Activated B cell treated with CpG ODN at 0.5 μM for 24 hours (primary cell): ENCODE measurements around the gene INCENP. TPM values are rescaled to one million over a fixed set of nuclear protein-coding genes. Genes with fewer than 3 reads are reported as not detected.

ENCODE experiments used
- ATAC-seq: fragments of 200-7000 bp; cut with Tn5 transposase; one replicate; pipeline ENCODE4 v1.10.0; 2021; ENCODE audit warnings: low read depth, mild to moderate bottlenecking, moderate library complexity
- CTCF ChIA-PET: fragments of 350-600 bp; sonication (Branson Sonifier 250); formaldehyde crosslinking; loops from one replicate; lab custom pipeline; 2021; ENCODE audit warnings: antibody characterized with exemption; lab: Charles Lee
- POLR2A ChIA-PET: fragments of 350-600 bp; sonication (Branson Sonifier 250); formaldehyde crosslinking; loops from one replicate; lab custom pipeline; 2021; ENCODE audit warnings: antibody characterized with exemption; lab: Charles Lee
- DNase-seq: peaks from one replicate; pipeline ENCODE4 v3.0.0; 2022
- H3K27ac Mint-ChIP-seq: one replicate; pipeline ENCODE4 v1.8.0; 2020; ENCODE audit warnings: mixed read lengths
- H3K27me3 Mint-ChIP-seq: one replicate; pipeline ENCODE4 v1.8.0; 2021; ENCODE audit warnings: mixed read lengths
- H3K36me3 Mint-ChIP-seq: one replicate; pipeline ENCODE4 v1.8.0; 2021; ENCODE audit warnings: low read depth, mixed read lengths
- H3K4me1 Mint-ChIP-seq: one replicate; pipeline ENCODE4 v1.8.0; 2021; ENCODE audit warnings: mixed read lengths
- H3K4me3 Mint-ChIP-seq: one replicate; pipeline ENCODE4 v1.8.0; 2020; ENCODE audit warnings: mild to moderate bottlenecking, mixed read lengths
- H3K9me3 Mint-ChIP-seq: one replicate; pipeline ENCODE4 v1.8.0; 2020; ENCODE audit warnings: mixed read lengths
- intact Hi-C: fragments of 100-400 bp; cut with micrococcal nuclease; formaldehyde crosslinking; loops from one replicate; pipeline ENCODE4 v1.15.1; 2024
- total RNA-seq: library from RNA; stranded (reverse); gene quantifications from 2 replicates; pipeline ENCODE4 v1.2.3, GENCODE V29; 2022
- TF ChIP-seq, protein P1 (sequence below): fragments of 200-600 bp; IDR thresholded peaks from one replicate; pipeline ENCODE4 v1.8.0; 2022; ENCODE audit warnings: antibody characterized with exemption, mild to moderate bottlenecking

Gene INCENP
- total RNA-seq, 1 donor from 2014 or later: 34.8 TPM

DNA sequence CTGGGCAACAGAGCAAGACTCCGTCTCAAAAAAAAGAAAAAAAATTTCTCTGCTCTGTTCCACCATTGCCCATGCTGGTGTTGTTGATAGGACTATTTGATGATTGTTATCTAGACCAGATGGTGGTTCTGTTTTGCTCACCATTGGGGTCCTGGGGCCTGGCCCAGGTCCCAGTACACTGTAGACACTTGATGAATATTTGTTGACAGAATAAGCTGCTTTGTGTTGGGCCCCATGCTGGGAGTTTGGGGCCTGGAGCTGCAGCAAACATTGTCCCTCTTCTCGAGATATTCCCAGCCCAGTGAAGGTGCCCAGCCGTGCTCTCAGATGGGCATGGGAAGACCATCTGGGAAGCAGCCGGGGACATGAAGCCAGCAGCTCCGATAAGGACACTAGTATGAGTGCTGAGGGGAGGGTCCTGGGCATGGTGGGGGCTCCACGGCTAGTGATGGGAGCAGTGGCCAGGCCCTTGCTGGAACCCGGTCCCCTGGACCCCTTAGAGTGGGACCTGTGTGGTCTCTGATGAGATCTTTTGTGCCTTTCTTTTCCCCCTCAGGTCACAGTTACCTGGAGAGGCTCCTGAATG, 13.6 kb downstream of the INCENP start:
- no peak for ATAC-seq
- peaks cover 2% of the 10 kb centered on the region for H3K4me1 Mint-ChIP-seq
- H3K27me3 Mint-ChIP-seq: no peaks in the 10 kb centered on the region
- intact Hi-C loops: no loop called here
- DNase-seq: no peak
- ChIA-PET CTCF (no interaction called here), POLR2A (no interaction called here)
- H3K36me3 Mint-ChIP-seq: peaks cover 61% of the 10 kb centered on the region
- no peaks in the 10 kb centered on the region for H3K9me3 Mint-ChIP-seq
- H3K4me3 Mint-ChIP-seq: no peak overlapping the region
- TF ChIP-seq, protein P1, sequence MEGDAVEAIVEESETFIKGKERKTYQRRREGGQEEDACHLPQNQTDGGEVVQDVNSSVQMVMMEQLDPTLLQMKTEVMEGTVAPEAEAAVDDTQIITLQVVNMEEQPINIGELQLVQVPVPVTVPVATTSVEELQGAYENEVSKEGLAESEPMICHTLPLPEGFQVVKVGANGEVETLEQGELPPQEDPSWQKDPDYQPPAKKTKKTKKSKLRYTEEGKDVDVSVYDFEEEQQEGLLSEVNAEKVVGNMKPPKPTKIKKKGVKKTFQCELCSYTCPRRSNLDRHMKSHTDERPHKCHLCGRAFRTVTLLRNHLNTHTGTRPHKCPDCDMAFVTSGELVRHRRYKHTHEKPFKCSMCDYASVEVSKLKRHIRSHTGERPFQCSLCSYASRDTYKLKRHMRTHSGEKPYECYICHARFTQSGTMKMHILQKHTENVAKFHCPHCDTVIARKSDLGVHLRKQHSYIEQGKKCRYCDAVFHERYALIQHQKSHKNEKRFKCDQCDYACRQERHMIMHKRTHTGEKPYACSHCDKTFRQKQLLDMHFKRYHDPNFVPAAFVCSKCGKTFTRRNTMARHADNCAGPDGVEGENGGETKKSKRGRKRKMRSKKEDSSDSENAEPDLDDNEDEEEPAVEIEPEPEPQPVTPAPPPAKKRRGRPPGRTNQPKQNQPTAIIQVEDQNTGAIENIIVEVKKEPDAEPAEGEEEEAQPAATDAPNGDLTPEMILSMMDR: no peak
- no peak overlapping the region for H3K27ac Mint-ChIP-seq

DNA sequence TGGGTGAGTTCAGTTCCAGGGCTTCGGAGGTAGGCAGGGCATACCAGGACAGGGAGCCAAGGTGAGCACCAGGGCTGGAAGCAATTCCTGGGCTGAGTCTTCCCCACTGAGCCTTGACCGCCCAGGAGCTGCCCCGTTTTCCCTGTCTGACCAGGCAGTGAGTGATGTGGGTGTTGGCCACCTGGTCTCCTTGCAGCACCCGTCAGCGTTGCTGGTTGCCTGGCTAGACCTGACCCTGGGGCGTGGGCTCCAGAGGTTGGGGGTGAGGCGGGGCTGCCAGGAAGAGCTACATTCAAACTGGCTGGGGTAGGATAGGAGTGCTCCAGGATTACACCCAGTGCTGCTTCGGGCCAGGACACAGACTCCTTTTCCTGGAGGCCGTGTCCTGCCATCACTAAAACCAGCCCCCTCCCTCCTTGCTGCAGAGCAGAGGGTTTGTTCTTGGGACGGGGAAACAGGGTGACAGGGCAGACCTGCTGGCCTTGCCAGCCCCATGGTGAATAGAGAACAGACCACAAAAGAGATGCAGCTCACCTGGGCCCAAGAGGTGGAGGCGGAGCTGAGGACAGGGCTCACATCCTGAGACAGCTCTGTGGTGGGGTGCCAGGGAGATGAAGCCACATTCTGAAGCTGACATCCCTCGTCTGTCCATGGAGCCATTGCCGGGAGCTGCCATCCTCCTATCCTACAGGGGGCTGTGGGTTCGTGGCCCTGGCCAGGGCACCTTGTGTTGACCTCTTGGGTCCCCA, 14.2 kb downstream of the INCENP start:
- CTCF ChIA-PET: no interaction called here
- intact Hi-C loops: no loop called here
- ATAC-seq (no peak), DNase-seq (no peak)
- Mint-ChIP-seq H3K36me3 (peaks cover 61% of the 10 kb centered on the region), H3K4me3 (no peak overlapping the region), H3K4me1 (peaks cover 2% of the 10 kb centered on the region), H3K9me3 (no peaks in the 10 kb centered on the region), H3K27ac (no peak overlapping the region), H3K27me3 (no peaks in the 10 kb centered on the region)
- POLR2A ChIA-PET: no interaction called here
- TF ChIP-seq, protein P1: no peak

DNA sequence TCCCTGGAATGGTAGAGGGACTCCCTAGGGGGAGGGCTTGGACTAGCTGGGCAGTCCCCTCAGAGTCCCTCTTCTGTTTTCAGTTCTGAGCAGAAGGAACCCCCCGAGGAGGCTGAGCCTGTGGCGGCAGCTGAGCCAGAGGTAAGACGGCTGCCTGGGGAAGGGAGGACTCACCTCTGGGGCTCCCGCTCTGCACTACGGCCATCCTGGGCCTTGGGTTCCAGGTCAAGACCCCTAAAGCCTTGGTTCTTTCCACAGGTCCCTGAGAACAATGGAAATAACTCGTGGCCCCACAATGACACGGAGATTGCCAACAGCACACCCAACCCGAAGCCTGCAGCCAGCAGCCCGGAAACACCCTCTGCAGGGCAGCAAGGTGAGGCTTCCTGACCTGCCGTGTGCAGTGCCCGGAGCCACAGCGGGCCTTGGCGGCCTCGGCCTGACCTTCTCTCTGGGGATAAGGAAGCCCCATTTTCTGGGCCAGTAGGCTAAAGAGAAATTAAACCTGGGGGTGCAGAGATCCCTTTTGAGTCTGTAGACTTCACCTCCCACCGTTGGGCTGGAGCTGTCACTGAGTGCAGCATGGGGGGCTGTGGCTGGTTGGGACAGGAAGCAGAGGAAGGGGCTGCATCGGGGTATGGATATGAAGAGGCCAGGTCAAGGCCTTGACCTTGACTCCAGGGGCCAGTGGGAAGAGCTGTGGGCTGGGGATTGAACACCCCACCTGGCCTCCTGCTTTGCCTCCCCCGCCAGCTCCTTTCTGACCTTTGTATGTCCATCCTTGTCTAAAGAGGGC, 15.0 kb downstream of the INCENP start:
- POLR2A ChIA-PET: no interaction called here
- Mint-ChIP-seq H3K27ac (no peak overlapping the region), H3K9me3 (no peaks in the 10 kb centered on the region)

DNA sequence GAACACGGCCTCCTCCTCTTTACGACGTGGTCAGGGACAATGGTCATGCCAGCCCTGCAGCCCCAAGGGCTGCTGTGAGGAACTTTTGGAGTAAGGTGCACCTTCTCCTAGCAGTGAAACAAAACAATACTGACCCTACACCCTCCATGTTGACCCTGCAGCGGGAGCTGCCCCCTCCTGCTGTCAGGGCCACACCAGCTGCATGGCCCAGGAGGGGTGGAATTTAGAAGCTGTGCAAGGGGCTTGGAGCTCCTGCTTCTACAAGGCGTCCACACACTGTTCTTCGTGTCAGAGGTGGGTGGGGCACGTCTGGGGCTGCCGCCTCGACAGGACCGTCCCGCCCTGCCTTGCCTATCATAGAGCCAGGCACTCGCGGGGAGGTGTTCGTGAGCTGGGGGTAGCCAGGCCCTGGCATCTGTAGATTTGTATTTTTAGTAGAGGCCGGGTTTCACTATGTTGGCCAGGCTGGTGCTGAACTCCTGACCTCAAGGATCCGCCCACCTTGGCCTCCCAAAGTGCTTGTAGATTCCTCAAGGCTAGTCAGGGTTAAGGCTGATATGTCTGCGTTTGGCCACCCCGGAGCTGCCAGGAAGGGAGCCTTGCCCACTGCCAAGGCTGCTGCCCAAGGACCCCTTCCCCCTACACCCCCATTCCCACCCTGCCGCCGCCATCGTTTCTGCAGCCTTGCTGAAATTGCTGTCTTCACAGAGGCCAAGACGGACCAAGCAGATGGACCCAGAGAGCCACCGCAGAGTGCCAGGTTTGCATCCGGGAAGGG, 15.9 kb downstream of the INCENP start:
- peaks cover 61% of the 10 kb centered on the region for H3K36me3 Mint-ChIP-seq
- H3K4me1 Mint-ChIP-seq: peaks cover 2% of the 10 kb centered on the region
- no peak overlapping the region for H3K4me3 Mint-ChIP-seq
- ChIA-PET POLR2A (no interaction called here), CTCF (no interaction called here)
- ATAC-seq: no peak
- H3K27me3 Mint-ChIP-seq: no peaks in the 10 kb centered on the region
- no peaks in the 10 kb centered on the region for H3K9me3 Mint-ChIP-seq
- DNase-seq: no peak
- TF ChIP-seq, protein P1: no peak
- no peak overlapping the region for H3K27ac Mint-ChIP-seq
- intact Hi-C loops: no loop called here

More for the DNA sequence above, 15.0 kb downstream of the INCENP start:
- ATAC-seq: no peak
- peaks cover 61% of the 10 kb centered on the region for H3K36me3 Mint-ChIP-seq
- intact Hi-C loops: no loop called here
- peaks cover 2% of the 10 kb centered on the region for H3K4me1 Mint-ChIP-seq
- TF ChIP-seq, protein P1: no peak
- H3K4me3 Mint-ChIP-seq: no peak overlapping the region
- DNase-seq: no peak
- CTCF ChIA-PET: no interaction called here
- H3K27me3 Mint-ChIP-seq: no peaks in the 10 kb centered on the region
